Measurements from ENCODE around the gene CRTC1. TPM values are rescaled to one million over a fixed set of nuclear protein-coding genes. Genes with fewer than 3 reads are reported as not detected.

Gene CRTC1
- total and polyA plus RNA-seq, 9 of the 15 experiments (the other 6 are each of a cell fraction or from before 2014, with no cell fraction given): 0.25 to 3.8 (median 1.2) TPM; not detected in 2

DNA sequence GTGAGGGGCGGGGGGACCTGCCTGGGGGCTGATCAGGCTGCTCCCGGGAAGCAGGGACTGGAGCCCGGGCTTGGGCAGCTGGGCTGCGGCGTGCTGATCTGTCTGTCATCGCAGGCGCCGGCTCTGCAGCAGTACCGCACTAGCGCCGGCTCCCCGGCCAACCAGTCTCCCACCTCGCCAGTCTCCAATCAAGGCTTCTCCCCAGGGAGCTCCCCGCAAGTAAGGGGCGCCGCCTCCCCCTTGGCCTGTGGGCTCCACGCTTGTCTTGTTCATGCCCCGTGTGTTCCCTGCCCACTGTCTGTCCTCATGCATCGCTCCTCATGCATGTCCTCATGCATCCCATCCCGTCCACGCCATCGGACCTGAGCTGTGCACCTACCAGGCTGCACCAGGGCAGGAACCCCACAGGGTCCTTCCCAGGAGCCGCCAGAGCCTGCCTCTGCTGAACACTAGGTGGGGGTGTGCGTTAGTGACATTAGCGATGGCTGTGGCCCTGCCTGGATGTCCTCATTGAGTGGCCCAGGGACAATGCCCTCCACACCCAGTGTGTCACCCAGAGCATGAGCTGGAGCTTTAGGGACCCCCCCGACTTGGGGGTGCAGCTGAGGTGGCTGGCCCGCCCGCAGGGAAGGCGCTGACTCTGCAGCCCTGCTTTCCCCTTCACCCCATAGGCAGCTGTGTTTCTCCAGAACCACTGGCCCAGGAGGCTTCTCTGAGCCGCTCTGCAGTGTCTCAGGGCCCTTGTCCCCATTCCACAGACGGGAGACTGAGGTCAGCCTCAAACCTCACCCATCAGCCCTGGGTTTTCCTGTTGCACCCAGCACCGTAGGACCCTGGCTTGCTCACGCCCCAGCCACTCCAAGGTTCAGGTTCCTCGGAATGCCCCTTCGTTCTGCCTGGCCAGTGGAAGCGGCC is 88.1 kb downstream of the CRTC1 start:
- POLR2A ChIA-PET: interaction anchor here (0.6 kb wide), 1 partner anchor 69 kb away, joined by 3 read pairs; no protein-coding TSS in a partner anchor
- CTCF ChIA-PET (ENCODE audit: low intra/inter-chr PET ratio): interaction anchor here (0.8 kb wide), 1 partner anchor 76 kb away, joined by 3 read pairs; no protein-coding TSS in a partner anchor
- TF ChIP-seq ZNF24 (IDR thresholded peaks at IDR 0.05): no peak
- TF ChIP-seq RB1 (IDR thresholded peaks at IDR 0.05; ENCODE audit: low read depth): peak; percentile 21; the same call in 1 of the 2 replicates
- TF ChIP-seq HDAC1 (IDR thresholded peaks at IDR 0.05): no peak
- TF ChIP-seq SRF (CRISPR knock-in tag; IDR thresholded peaks at IDR 0.05): no peak
- TF ChIP-seq ZNF165 (CRISPR knock-in tag; IDR thresholded peaks at IDR 0.05; ENCODE audit: borderline replicate concordance): no peak
- TF ChIP-seq KDM5B (IDR thresholded peaks at IDR 0.05; ENCODE audit: insufficient replicate concordance, low read depth, low read length): peak; percentile 24
- no peak for TF ChIP-seq SNIP1 (IDR thresholded peaks at IDR 0.05; ENCODE audit: low read depth)
- no peak for TF ChIP-seq SREBF1 (IDR thresholded peaks at IDR 0.05; ENCODE audit: borderline replicate concordance, low read depth, low read length)
- no peak for TF ChIP-seq ETV6 (IDR thresholded peaks at IDR 0.05; ENCODE audit: borderline replicate concordance in 1 of 2, low read depth in 2 of 2, low read length in 1 of 2)
- no peak for TF ChIP-seq ETV6 (CRISPR knock-in tag; IDR thresholded peaks at IDR 0.05; ENCODE audit: borderline replicate concordance)
- TF ChIP-seq STAG1 (CRISPR knock-in tag; IDR thresholded peaks at IDR 0.05; ENCODE audit: borderline replicate concordance): peak; percentile 38; the same call in 1 of the 2 replicates
- TF ChIP-seq, protein P1, sequence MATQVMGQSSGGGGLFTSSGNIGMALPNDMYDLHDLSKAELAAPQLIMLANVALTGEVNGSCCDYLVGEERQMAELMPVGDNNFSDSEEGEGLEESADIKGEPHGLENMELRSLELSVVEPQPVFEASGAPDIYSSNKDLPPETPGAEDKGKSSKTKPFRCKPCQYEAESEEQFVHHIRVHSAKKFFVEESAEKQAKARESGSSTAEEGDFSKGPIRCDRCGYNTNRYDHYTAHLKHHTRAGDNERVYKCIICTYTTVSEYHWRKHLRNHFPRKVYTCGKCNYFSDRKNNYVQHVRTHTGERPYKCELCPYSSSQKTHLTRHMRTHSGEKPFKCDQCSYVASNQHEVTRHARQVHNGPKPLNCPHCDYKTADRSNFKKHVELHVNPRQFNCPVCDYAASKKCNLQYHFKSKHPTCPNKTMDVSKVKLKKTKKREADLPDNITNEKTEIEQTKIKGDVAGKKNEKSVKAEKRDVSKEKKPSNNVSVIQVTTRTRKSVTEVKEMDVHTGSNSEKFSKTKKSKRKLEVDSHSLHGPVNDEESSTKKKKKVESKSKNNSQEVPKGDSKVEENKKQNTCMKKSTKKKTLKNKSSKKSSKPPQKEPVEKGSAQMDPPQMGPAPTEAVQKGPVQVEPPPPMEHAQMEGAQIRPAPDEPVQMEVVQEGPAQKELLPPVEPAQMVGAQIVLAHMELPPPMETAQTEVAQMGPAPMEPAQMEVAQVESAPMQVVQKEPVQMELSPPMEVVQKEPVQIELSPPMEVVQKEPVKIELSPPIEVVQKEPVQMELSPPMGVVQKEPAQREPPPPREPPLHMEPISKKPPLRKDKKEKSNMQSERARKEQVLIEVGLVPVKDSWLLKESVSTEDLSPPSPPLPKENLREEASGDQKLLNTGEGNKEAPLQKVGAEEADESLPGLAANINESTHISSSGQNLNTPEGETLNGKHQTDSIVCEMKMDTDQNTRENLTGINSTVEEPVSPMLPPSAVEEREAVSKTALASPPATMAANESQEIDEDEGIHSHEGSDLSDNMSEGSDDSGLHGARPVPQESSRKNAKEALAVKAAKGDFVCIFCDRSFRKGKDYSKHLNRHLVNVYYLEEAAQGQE (IDR thresholded peaks at IDR 0.05; ENCODE audit: borderline replicate concordance): peak; percentile 53; the same call in 1 of the 2 replicates
- TF ChIP-seq, protein P1 (CRISPR knock-in tag; IDR thresholded peaks at IDR 0.05; ENCODE audit: low read depth): no peak
- TF ChIP-seq FOXJ2 (tag; IDR thresholded peaks at IDR 0.05): no peak

More for the DNA sequence above, 88.1 kb downstream of the CRTC1 start:
- Histone ChIP-seq H3K4me1 (replicated peaks in 1 of 2; ENCODE audit: control insufficient read depth in 2 of 2, insufficient read depth in 2 of 2, low read length in 2 of 2) (peaks cover 0 to 66% of the 10 kb centered on the region in 2 experiments; a peak in 4 of 5 replicates), H3K79me2 (ENCODE audit: control insufficient read depth, insufficient read depth, low read length) (no peaks in the 10 kb centered on the region), H3K9me1 (ENCODE audit: control insufficient read depth, insufficient read depth, low read length) (no peaks in the 10 kb centered on the region), H4K20me1 (replicated peaks; ENCODE audit: control insufficient read depth, insufficient read depth, low read length) (peaks cover 25% of the 10 kb centered on the region), H3K36me3 (ENCODE audit: control insufficient read depth, insufficient read depth, low read length) (no peaks in the 10 kb centered on the region), H3K9ac (ENCODE audit: insufficient read depth in 1 of 2, low read depth in 2 of 2, low read length in 2 of 2) (no peak overlapping the region), H3K4me2 (ENCODE audit: insufficient read depth, low read length) (no peak overlapping the region), H3K9me3 (replicated peaks; ENCODE audit: control insufficient read depth, insufficient read depth, low read depth, low read length) (no peaks in the 10 kb centered on the region; the same call in 1 of the 2 replicates), H3K27ac (ENCODE audit: extremely low read depth, low read depth, low read length) (no peak overlapping the region), H3K4me3 (no peak overlapping the region), H2AFZ (ENCODE audit: low read depth, low read length) (no peak overlapping the region), H3K27me3 (ENCODE audit: control insufficient read depth in 2 of 2, insufficient read depth in 2 of 2, low read length in 2 of 2) (peaks cover 9 to 40% of the 10 kb centered on the region in 2 experiments; a peak in 4 of 5 replicates)
- peak; percentile 86 for ATAC-seq
- intact Hi-C loops (cut with micrococcal nuclease) (loop anchor here (5.0 kb wide), 2 partner anchors 96 to 216 kb away; no protein-coding TSS in a partner anchor), in situ Hi-C loops (cut with MboI) (no loop called here)
- peak in 3 of 4 experiments; percentile 50 to 63 (median 63) for DNase-seq (ENCODE audit: extremely low read depth in 1 of 4, low spot score in 3 of 4)
- WGBS (ENCODE audit: insufficient coverage, low coverage, missing lambda C conversion rate): 23% methylated on average over 34 of the region's 36 CpGs
- BruUV-seq (replicated peaks): no TSS peak
- FAIRE-seq: peak; percentile 79

Measured in K562 (cell line).